HG03521 (cell line): ENCODE data around the gene UNCX.
"Not testable (repeated sequence)": the region's sequence is repeated elsewhere in the genome, so short reads cannot be mapped to it uniquely, and the experiment has no call there.

Source experiments
- ATAC-seq: cut with Tn5 transposase; IDR thresholded peaks from one replicate; pipeline ENCODE4 v1.9.1; 2021; ENCODE audit warnings: mild to moderate bottlenecking, moderate library complexity; ENCODE audit not compliant: unreplicated experiment

UNCX gene

GRCh38 chr7:1274121-1274875 is 41.6 kb downstream of the UNCX start:
- no peak for ATAC-seq

GRCh38 chr7:1274876-1275375 is 42.3 kb downstream of the UNCX start:
- ATAC-seq = no peak

GRCh38 chr7:1275451-1276381 is 43.0 kb downstream of the UNCX start:
- ATAC-seq = no peak

- no peak for ATAC-seq
Observed at GRCh38 chr7:1276626-1277175, 44.0 kb downstream of the UNCX start.

- no peak for ATAC-seq
Observed at GRCh38 chr7:1278543-1278942, 45.9 kb downstream of the UNCX start.

GRCh38 chr7:1279041-1279440 is 46.4 kb downstream of the UNCX start:
- ATAC-seq = no peak

GRCh38 chr7:1279895-1280294 is 47.2 kb downstream of the UNCX start:
- not testable (repeated sequence) for ATAC-seq

GRCh38 chr7:1281068-1281467 is 48.4 kb downstream of the UNCX start:
- no peak for ATAC-seq

- no peak for ATAC-seq
Observed at GRCh38 chr7:1282679-1283078, 50.0 kb downstream of the UNCX start.

GRCh38 chr7:1283337-1283736 is 50.7 kb downstream of the UNCX start:
- ATAC-seq = no peak

- no peak for ATAC-seq
Observed at GRCh38 chr7:1283941-1284742, 51.5 kb downstream of the UNCX start.

GRCh38 chr7:1284743-1285458 is 52.2 kb downstream of the UNCX start:
- ATAC-seq = no peak

- no peak for ATAC-seq
Observed at GRCh38 chr7:1285556-1286301, 53.1 kb downstream of the UNCX start.
